ENCODE data around the gene HAX1.

GRCh38 chr1:154316704-154317103 is 44.3 kb downstream of the HAX1 start:
- TF ChIP-seq CTCF (conservative IDR thresholded peaks at IDR 0.05 in 1 of 2, IDR thresholded peaks at IDR 0.05 in 1 of 2; ENCODE audit: low read depth in 1 of 2, low read length in 2 of 2), result no peak
- TF ChIP-seq EZH2 (IDR thresholded peaks at IDR 0.05; ENCODE audit: low read length, missing control alignments), result no peak
